ENCODE data around the gene CRY1.
A peak's percentile ranks its signal among the peaks of the same experiment; 100 is the strongest.
"Not testable (repeated sequence)": the region's sequence is repeated elsewhere in the genome, so short reads cannot be mapped to it uniquely, and the experiment has no call there.

Gene CRY1

DNA sequence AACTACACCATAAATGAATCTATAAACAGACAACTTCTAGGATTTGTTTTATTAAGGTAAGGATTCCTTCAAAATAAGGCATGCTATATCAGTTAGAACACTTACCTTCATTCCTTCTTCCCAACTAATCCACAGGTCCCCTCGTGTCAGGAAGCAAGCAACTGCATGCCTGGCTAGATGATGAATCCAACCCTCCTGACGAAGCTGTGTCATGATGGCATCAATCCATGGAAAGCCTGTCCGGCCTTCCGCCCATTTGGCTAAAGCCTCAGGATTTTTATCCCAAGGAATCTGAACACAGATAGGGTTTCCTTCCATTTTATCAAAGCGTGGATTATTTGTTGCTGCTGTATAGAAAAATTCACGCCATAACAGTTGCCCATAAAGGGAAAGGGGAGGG is 93.9 kb downstream of the CRY1 start:
- peak overlapping the region; percentile 78 for H3K9ac ChIP-seq (ENCODE audit: low read length)
- no peak overlapping the region for H2BK5ac ChIP-seq (ENCODE audit: low read depth, low read length, poor library complexity, severe bottlenecking)
- no peak overlapping the region for H2BK12ac ChIP-seq (ENCODE audit: low read length in 2 of 2)
- H3K4me1 ChIP-seq (ENCODE audit: control insufficient read depth, insufficient read depth, low read depth, low read length): no peaks in the 10 kb centered on the region
- H3K36me3 ChIP-seq (ENCODE audit: control insufficient read depth in 1 of 2, insufficient read depth in 2 of 2, low read depth in 1 of 2, low read length in 2 of 2): peaks cover 7 to 32% of the 10 kb centered on the region in 2 experiments
- no peak overlapping the region for H3K4me2 ChIP-seq (ENCODE audit: low read length, poor library complexity, severe bottlenecking)
- H3K14ac ChIP-seq (ENCODE audit: low read length in 2 of 2): no peak overlapping the region
- no peak overlapping the region for H3K4me3 ChIP-seq (ENCODE audit: insufficient read depth in 1 of 2, low read depth in 1 of 2, low read length in 2 of 2)
- H4K8ac ChIP-seq (ENCODE audit: low read length): no peak overlapping the region
- H3K79me1 ChIP-seq (replicated peaks; ENCODE audit: low read length, poor library complexity, severe bottlenecking): peaks cover 5% of the 10 kb centered on the region
- H3K18ac ChIP-seq (ENCODE audit: low read depth in 1 of 2, low read length in 2 of 2): no peak overlapping the region
- H4K91ac ChIP-seq (ENCODE audit: low read length): no peak overlapping the region
- no peak overlapping the region for H2BK120ac ChIP-seq (ENCODE audit: low read depth, low read length)
- H2AFZ ChIP-seq (ENCODE audit: low read depth, low read length): no peak overlapping the region
- DNase-seq: no peak
- H3K23ac ChIP-seq (ENCODE audit: low read length in 2 of 2): no peak overlapping the region
- H3K4ac ChIP-seq (ENCODE audit: low read depth in 1 of 2, low read length in 2 of 2): no peak overlapping the region
- no peak overlapping the region for H2AK5ac ChIP-seq (ENCODE audit: low read length, severe bottlenecking)
- no peak overlapping the region for H2BK15ac ChIP-seq (ENCODE audit: low read depth, poor library complexity, severe bottlenecking)
- no peak overlapping the region for H3K27ac ChIP-seq (ENCODE audit: low read length, poor library complexity, severe bottlenecking)
- H3K9me3 ChIP-seq (ENCODE audit: control insufficient read depth, low read length): no peaks in the 10 kb centered on the region
- WGBS: 93% methylated on average over 4 of the region's 6 CpGs
- no peaks in the 10 kb centered on the region for H3K27me3 ChIP-seq (ENCODE audit: control insufficient read depth in 1 of 2, insufficient read depth in 1 of 2, low read length in 2 of 2)

- Histone ChIP-seq H2BK120ac (ENCODE audit: low read depth, low read length) (no peak overlapping the region), H3K27ac (ENCODE audit: low read length, poor library complexity, severe bottlenecking) (no peak overlapping the region), H2BK15ac (ENCODE audit: low read depth, poor library complexity, severe bottlenecking) (no peak overlapping the region), H3K79me1 (replicated peaks; ENCODE audit: low read length, poor library complexity, severe bottlenecking) (peaks cover 5% of the 10 kb centered on the region), H4K91ac (ENCODE audit: low read length) (no peak overlapping the region), H4K8ac (ENCODE audit: low read length) (no peak overlapping the region), H3K4me3 (ENCODE audit: insufficient read depth in 1 of 2, low read depth in 1 of 2, low read length in 2 of 2) (no peak overlapping the region), H3K18ac (ENCODE audit: low read depth in 1 of 2, low read length in 2 of 2) (no peak overlapping the region), H2BK12ac (ENCODE audit: low read length in 2 of 2) (no peak overlapping the region), H2BK5ac (ENCODE audit: low read depth, low read length, poor library complexity, severe bottlenecking) (no peak overlapping the region), H3K4ac (ENCODE audit: low read depth in 1 of 2, low read length in 2 of 2) (no peak overlapping the region), H3K27me3 (ENCODE audit: control insufficient read depth in 1 of 2, insufficient read depth in 1 of 2, low read length in 2 of 2) (no peaks in the 10 kb centered on the region), H2AFZ (ENCODE audit: low read depth, low read length) (no peak overlapping the region), H3K36me3 (ENCODE audit: control insufficient read depth in 1 of 2, insufficient read depth in 2 of 2, low read depth in 1 of 2, low read length in 2 of 2) (peaks cover 7 to 32% of the 10 kb centered on the region in 2 experiments), H3K23ac (ENCODE audit: low read length in 2 of 2) (no peak overlapping the region), H2AK5ac (ENCODE audit: low read length, severe bottlenecking) (no peak overlapping the region), H3K9ac (ENCODE audit: low read length) (no peak overlapping the region), H3K4me2 (ENCODE audit: low read length, poor library complexity, severe bottlenecking) (no peak overlapping the region), H3K4me1 (ENCODE audit: control insufficient read depth, insufficient read depth, low read depth, low read length) (no peaks in the 10 kb centered on the region), H3K9me3 (ENCODE audit: control insufficient read depth, low read length) (no peaks in the 10 kb centered on the region), H3K14ac (ENCODE audit: low read length in 2 of 2) (no peak overlapping the region)
- WGBS: 100% methylated on average over 1 of the region's 1 CpG
- DNase-seq: no peak
These were observed 95.4 kb downstream of the CRY1 start for GRCh38 chr12:106997916-106998315.

DNA sequence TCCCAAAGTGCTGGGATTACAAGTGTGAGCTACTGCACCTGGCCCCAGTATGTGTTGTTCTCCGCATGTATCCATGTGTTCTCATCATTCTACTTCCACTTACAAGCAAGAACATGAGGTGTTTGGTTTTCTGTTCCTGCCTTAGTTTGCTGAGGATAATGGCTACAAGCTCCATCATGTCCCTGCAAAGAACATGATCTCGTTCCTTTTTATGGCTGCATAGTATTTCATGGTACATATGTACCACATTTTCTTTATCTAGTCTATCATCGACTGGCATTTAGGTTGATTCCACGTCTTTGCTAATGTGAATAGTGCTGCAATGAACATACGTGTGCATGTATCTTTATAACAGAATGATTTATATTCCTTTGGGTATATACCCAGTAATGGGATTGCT is 97.2 kb downstream of the CRY1 start:
- H2BK120ac ChIP-seq (ENCODE audit: low read depth, low read length); H4K91ac ChIP-seq (ENCODE audit: low read length); H2BK12ac ChIP-seq (ENCODE audit: low read length in 2 of 2); H3K4me2 ChIP-seq (ENCODE audit: low read length, poor library complexity, severe bottlenecking); H3K23ac ChIP-seq (ENCODE audit: low read length in 2 of 2); H2BK15ac ChIP-seq (ENCODE audit: low read depth, poor library complexity, severe bottlenecking); H4K8ac ChIP-seq (ENCODE audit: low read length); H2BK5ac ChIP-seq (ENCODE audit: low read depth, low read length, poor library complexity, severe bottlenecking); H3K4me1 ChIP-seq (ENCODE audit: control insufficient read depth, insufficient read depth, low read depth, low read length); H3K4ac ChIP-seq (ENCODE audit: low read depth in 1 of 2, low read length in 2 of 2); H3K4me3 ChIP-seq (ENCODE audit: insufficient read depth in 1 of 2, low read depth in 1 of 2, low read length in 2 of 2); H3K27ac ChIP-seq (ENCODE audit: low read length, poor library complexity, severe bottlenecking); H3K79me1 ChIP-seq (replicated peaks; ENCODE audit: low read length, poor library complexity, severe bottlenecking); H3K14ac ChIP-seq (ENCODE audit: low read length in 2 of 2); H3K9ac ChIP-seq (ENCODE audit: low read length); H3K27me3 ChIP-seq (ENCODE audit: control insufficient read depth in 1 of 2, insufficient read depth in 1 of 2, low read length in 2 of 2); H3K9me3 ChIP-seq (ENCODE audit: control insufficient read depth, low read length); H2AK5ac ChIP-seq (ENCODE audit: low read length, severe bottlenecking); H3K18ac ChIP-seq (ENCODE audit: low read depth in 1 of 2, low read length in 2 of 2); H2AFZ ChIP-seq (ENCODE audit: low read depth, low read length); DNase-seq: not testable (repeated sequence)
- H3K36me3 ChIP-seq (ENCODE audit: control insufficient read depth in 1 of 2, insufficient read depth in 2 of 2, low read depth in 1 of 2, low read length in 2 of 2): peaks cover 7 to 23% of the 10 kb centered on the region in 2 experiments
- WGBS: 89% methylated on average over 2 of the region's 5 CpGs

GRCh38 chr12:106994579-106995220 is 98.6 kb downstream of the CRY1 start:
- Histone ChIP-seq H3K18ac (ENCODE audit: low read depth in 1 of 2, low read length in 2 of 2) (no peak overlapping the region), H2BK5ac (ENCODE audit: low read depth, low read length, poor library complexity, severe bottlenecking) (no peak overlapping the region), H3K79me1 (replicated peaks; ENCODE audit: low read length, poor library complexity, severe bottlenecking) (peaks cover 2% of the 10 kb centered on the region), H2BK12ac (ENCODE audit: low read length in 2 of 2) (no peak overlapping the region), H2BK15ac (ENCODE audit: low read depth, poor library complexity, severe bottlenecking) (no peak overlapping the region), H2AK5ac (ENCODE audit: low read length, severe bottlenecking) (no peak overlapping the region), H3K27ac (ENCODE audit: low read length, poor library complexity, severe bottlenecking) (peak overlapping the region; percentile 51), H2BK120ac (ENCODE audit: low read depth, low read length) (no peak overlapping the region), H3K36me3 (ENCODE audit: control insufficient read depth in 1 of 2, insufficient read depth in 2 of 2, low read depth in 1 of 2, low read length in 2 of 2) (peaks cover 7 to 19% of the 10 kb centered on the region in 2 experiments), H3K4me2 (ENCODE audit: low read length, poor library complexity, severe bottlenecking) (no peak overlapping the region), H3K9ac (ENCODE audit: low read length) (no peak overlapping the region), H3K4me1 (ENCODE audit: control insufficient read depth, insufficient read depth, low read depth, low read length) (no peaks in the 10 kb centered on the region), H3K4me3 (ENCODE audit: insufficient read depth in 1 of 2, low read depth in 1 of 2, low read length in 2 of 2) (no peak overlapping the region), H3K23ac (ENCODE audit: low read length in 2 of 2) (no peak overlapping the region), H3K14ac (ENCODE audit: low read length in 2 of 2) (no peak overlapping the region), H3K27me3 (ENCODE audit: control insufficient read depth in 1 of 2, insufficient read depth in 1 of 2, low read length in 2 of 2) (no peaks in the 10 kb centered on the region), H4K8ac (ENCODE audit: low read length) (no peak overlapping the region), H3K9me3 (ENCODE audit: control insufficient read depth, low read length) (no peaks in the 10 kb centered on the region), H3K4ac (ENCODE audit: low read depth in 1 of 2, low read length in 2 of 2) (no peak overlapping the region), H2AFZ (ENCODE audit: low read depth, low read length) (no peak overlapping the region), H4K91ac (ENCODE audit: low read length) (no peak overlapping the region)
- WGBS: 100% methylated on average over 1 of the region's 2 CpGs
- peak; percentile 44 for DNase-seq
